MCF 10A (cell line): ENCODE measurements around the gene ERBB2. TPM values are rescaled to one million over a fixed set of nuclear protein-coding genes. Genes with fewer than 3 reads are reported as not detected.

Source experiments
- BruUV-seq: library from RNA; stranded (reverse); fragments of 400-500 nt; replicated peaks from 2 replicates; lab custom pipeline; 2021; lab: Mats Ljungman, UMichigan
- CTCF ChIA-PET: fragments of 300-600 bp; sonication (Branson Sonifier 250); formaldehyde crosslinking; extraction: SDS; loops from one replicate; lab custom pipeline; 2021; ENCODE audit warnings: antibody characterized with exemption, inconsistent platforms; lab: Yijun Ruan, JAX
- POLR2A ChIA-PET: fragments of 300-600, 350-650 bp; sonication (Branson Sonifier 250); formaldehyde crosslinking; extraction: SDS; loops from one replicate; lab custom pipeline; 2020; ENCODE audit warnings: antibody characterized with exemption, inconsistent platforms; lab: Yijun Ruan, JAX
- DNase-seq: peaks from one replicate; pipeline ENCODE4 v3.0.0-alpha.2; 2018; ENCODE audit not compliant: unreplicated experiment
- H3K27ac Mint-ChIP-seq: one replicate; pipeline ENCODE4 v1.8.0; 2022; ENCODE audit warnings: mild to moderate bottlenecking, low read depth, mixed read lengths; ENCODE audit not compliant: unreplicated experiment
- H3K27me3 Mint-ChIP-seq: one replicate; pipeline ENCODE4 v1.8.0; 2022; ENCODE audit warnings: mixed read lengths; ENCODE audit not compliant: insufficient read depth, unreplicated experiment
- H3K36me3 Mint-ChIP-seq: one replicate; pipeline ENCODE4 v1.8.0; 2022; ENCODE audit warnings: mild to moderate bottlenecking, moderate library complexity, mixed read lengths; ENCODE audit not compliant: insufficient read depth, unreplicated experiment
- H3K4me1 Mint-ChIP-seq: one replicate; pipeline ENCODE4 v1.8.0; 2022; ENCODE audit warnings: mixed read lengths; ENCODE audit not compliant: insufficient read depth, unreplicated experiment
- H3K4me3 Mint-ChIP-seq: one replicate; pipeline ENCODE4 v1.8.0; 2022; ENCODE audit warnings: mild to moderate bottlenecking, moderate library complexity, mixed read lengths; ENCODE audit not compliant: unreplicated experiment
- H3K9me3 Mint-ChIP-seq: one replicate; pipeline ENCODE4 v1.8.0; 2022; ENCODE audit warnings: mixed read lengths; ENCODE audit not compliant: unreplicated experiment
- CTCF ChIP-seq: fragments of 200-600 bp; IDR thresholded peaks from one replicate; pipeline ENCODE4 v1.8.0; 2022; ENCODE audit warnings: antibody characterized with exemption, mild to moderate bottlenecking; ENCODE audit not compliant: unreplicated experiment
- intact Hi-C: fragments of 100-400 bp; cut with micrococcal nuclease; formaldehyde crosslinking; loops from 2 replicates; pipeline ENCODE4 v1.14.1; 2022
- total RNA-seq: library from RNA; stranded (reverse); gene quantifications from 2 replicates; pipeline ENCODE4 v1.2.3, GENCODE V29; 2022

Gene ERBB2
- total RNA-seq, 1 experiment from 2014 or later, result 33.7 TPM

- no peak for TF ChIP-seq CTCF
- no peaks in the 10 kb centered on the region for H3K9me3 Mint-ChIP-seq
- H3K27ac Mint-ChIP-seq, result no peak overlapping the region
- DNase-seq, result no peak
- H3K27me3 Mint-ChIP-seq, result peaks cover 25% of the 10 kb centered on the region
- CTCF ChIA-PET, result interaction anchor here (0.5 to 5.1 kb wide), 14 partner anchors 18 to 256 kb away, joined by 3 to 50 read pairs (median 4); partner anchors contain the start of genes MIEN1 and PNMT
- POLR2A ChIA-PET, result interaction anchor here (0.7 to 5.5 kb wide), 4 partner anchors 14 to 131 kb away, joined by 4 to 36 read pairs (median 9); partner anchors contain the start of genes ERBB2, GRB7 and MIEN1
- no TSS peak for BruUV-seq
- no peaks in the 10 kb centered on the region for H3K4me1 Mint-ChIP-seq
- peaks cover 1% of the 10 kb centered on the region for H3K36me3 Mint-ChIP-seq
- intact Hi-C loops, result loop anchor here (5.0 kb wide), 1 partner anchor 115 kb away; the partner anchor contains the start of gene STARD3
- no peak overlapping the region for H3K4me3 Mint-ChIP-seq
Measured at GRCh38 chr17:39752241-39752881, 52.5 kb downstream of the ERBB2 start.

- H3K9me3 Mint-ChIP-seq, result no peaks in the 10 kb centered on the region
- no peaks in the 10 kb centered on the region for H3K36me3 Mint-ChIP-seq
- no peaks in the 10 kb centered on the region for H3K4me1 Mint-ChIP-seq
- CTCF ChIA-PET, result interaction anchor here (0.6 to 5.1 kb wide), 18 partner anchors 13 to 225 kb away, joined by 3 to 50 read pairs (median 4); partner anchors contain the start of genes ERBB2 and MIEN1
- no peak for DNase-seq
- H3K27ac Mint-ChIP-seq, result no peak overlapping the region
- intact Hi-C loops, result loop anchor here (1.0 to 5.0 kb wide), 3 partner anchors 116 to 227 kb away; partner anchors contain the start of genes PSMD3 and STARD3
- peaks cover 38% of the 10 kb centered on the region for H3K27me3 Mint-ChIP-seq
- H3K4me3 Mint-ChIP-seq, result peak overlapping the region; percentile 70
- POLR2A ChIA-PET, result interaction anchor here (0.5 to 5.5 kb wide), 7 partner anchors 15 to 134 kb away, joined by 3 to 36 read pairs (median 6); partner anchors contain the start of genes ERBB2, GRB7 and PGAP3
- TF ChIP-seq CTCF, result no peak
- no TSS peak for BruUV-seq
Measured at GRCh38 chr17:39753514-39754160, 53.8 kb downstream of the ERBB2 start.

- peaks cover 45% of the 10 kb centered on the region for H3K27me3 Mint-ChIP-seq
- no peaks in the 10 kb centered on the region for H3K9me3 Mint-ChIP-seq
- TF ChIP-seq CTCF, result peak; percentile 99
- no TSS peak for BruUV-seq
- POLR2A ChIA-PET, result interaction anchor here (0.7 to 5.5 kb wide), 12 partner anchors 15 to 229 kb away, joined by 3 to 36 read pairs (median 6); partner anchors contain the start of genes ERBB2, GRB7 and PGAP3
- DNase-seq, result peak; percentile 80
- H3K4me3 Mint-ChIP-seq, result peak overlapping the region; percentile 70
- H3K4me1 Mint-ChIP-seq, result no peaks in the 10 kb centered on the region
- no peaks in the 10 kb centered on the region for H3K36me3 Mint-ChIP-seq
- CTCF ChIA-PET, result interaction anchor here (0.6 to 5.1 kb wide), 18 partner anchors 9 to 224 kb away, joined by 3 to 50 read pairs (median 4); partner anchors contain the start of genes ERBB2 and MIEN1
- intact Hi-C loops, result loop anchor here (1.0 to 5.0 kb wide), 3 partner anchors 117 to 226 kb away; partner anchors contain the start of genes PSMD3 and STARD3
- H3K27ac Mint-ChIP-seq, result no peak overlapping the region
Measured at GRCh38 chr17:39754161-39754957, 54.5 kb downstream of the ERBB2 start.
